ENCODE data around the gene SRSF3. TPM values are rescaled to one million over a fixed set of nuclear protein-coding genes. Genes with fewer than 3 reads are reported as not detected.
"Not testable (repeated sequence)": the region's sequence is repeated elsewhere in the genome, so short reads cannot be mapped to it uniquely, and the experiment has no call there.

Gene SRSF3
- total and polyA plus RNA-seq, 4 donors: 160 to 197 (median 191) TPM

GRCh38 chr6:36571122-36572043 is 22.8 kb upstream of the SRSF3 start:
- DNase-seq: peak in 1 of 2 donors; percentile 9
- no peak overlapping the region for H3K4me3 ChIP-seq (ENCODE audit: low read length in 2 of 2)
- intact Hi-C loops (cut with DNase I): no loop called here

GRCh38 chr6:36572353-36573311 is 21.5 kb upstream of the SRSF3 start:
- ATAC-seq (ENCODE audit: low FRiP score); H3K9me3 ChIP-seq (ENCODE audit: control insufficient read depth, low read length); H3K4me1 ChIP-seq (ENCODE audit: control insufficient read depth in 1 of 2, insufficient read depth in 2 of 2, low read length in 2 of 2); intact Hi-C loops (cut with DNase I); H3K36me3 ChIP-seq (ENCODE audit: control insufficient read depth in 1 of 2, insufficient read depth in 2 of 2, low read length in 1 of 2); H3K27me3 ChIP-seq (ENCODE audit: control insufficient read depth in 1 of 2, insufficient read depth in 2 of 2, low read length in 1 of 2); H3K27ac ChIP-seq (ENCODE audit: low read depth in 1 of 2, low read length in 2 of 2); H3K4me3 ChIP-seq (ENCODE audit: low read length in 2 of 2): not testable (repeated sequence)
- WGBS, 2 donors: 95 to 97% methylated on average over 12 of the region's 12 CpGs
- peak in 1 of 2 donors; percentile 12 for DNase-seq

More at GRCh38 chr6:36571122-36572043, 22.8 kb upstream of the SRSF3 start:
- no peaks in the 10 kb centered on the region for H3K9me3 ChIP-seq (ENCODE audit: control insufficient read depth, low read length)
- WGBS, 2 donors: 91 to 92% methylated on average over 4 of the region's 4 CpGs
- no peaks in the 10 kb centered on the region for H3K36me3 ChIP-seq (ENCODE audit: control insufficient read depth in 1 of 2, insufficient read depth in 2 of 2, low read length in 1 of 2)
- no peaks in the 10 kb centered on the region for H3K4me1 ChIP-seq (ENCODE audit: control insufficient read depth in 1 of 2, insufficient read depth in 2 of 2, low read length in 2 of 2)
- H3K27me3 ChIP-seq (ENCODE audit: control insufficient read depth in 1 of 2, insufficient read depth in 2 of 2, low read length in 1 of 2): no peaks in the 10 kb centered on the region
- ATAC-seq (ENCODE audit: low FRiP score): no peak
- H3K27ac ChIP-seq (ENCODE audit: low read depth in 1 of 2, low read length in 2 of 2): no peak overlapping the region

- Histone ChIP-seq H3K27ac (ENCODE audit: low read depth in 1 of 2, low read length in 2 of 2) (no peak overlapping the region), H3K36me3 (ENCODE audit: control insufficient read depth in 1 of 2, insufficient read depth in 2 of 2, low read length in 1 of 2) (no peaks in the 10 kb centered on the region), H3K4me1 (ENCODE audit: control insufficient read depth in 1 of 2, insufficient read depth in 2 of 2, low read length in 2 of 2) (no peaks in the 10 kb centered on the region), H3K9me3 (ENCODE audit: control insufficient read depth, low read length) (no peaks in the 10 kb centered on the region), H3K27me3 (ENCODE audit: control insufficient read depth in 1 of 2, insufficient read depth in 2 of 2, low read length in 1 of 2) (no peaks in the 10 kb centered on the region), H3K4me3 (ENCODE audit: low read length in 2 of 2) (no peak overlapping the region)
- intact Hi-C loops (cut with DNase I): no loop called here
- no peak for ATAC-seq (ENCODE audit: low FRiP score)
- DNase-seq: no peak
These were observed 19.5 kb upstream of the SRSF3 start for GRCh38 chr6:36574679-36575078.

GRCh38 chr6:36576578-36576977 is 17.6 kb upstream of the SRSF3 start:
- 97 to 98% methylated on average over 7 of the region's 7 CpGs for WGBS, 2 donors
- H3K9me3 ChIP-seq (ENCODE audit: control insufficient read depth, low read length): no peaks in the 10 kb centered on the region
- intact Hi-C loops (cut with DNase I): no loop called here
- DNase-seq: no peak
- H3K4me3 ChIP-seq (ENCODE audit: low read length in 2 of 2): no peak overlapping the region
- ATAC-seq (ENCODE audit: low FRiP score): no peak
- no peaks in the 10 kb centered on the region for H3K4me1 ChIP-seq (ENCODE audit: control insufficient read depth in 1 of 2, insufficient read depth in 2 of 2, low read length in 2 of 2)
- no peaks in the 10 kb centered on the region for H3K27me3 ChIP-seq (ENCODE audit: control insufficient read depth in 1 of 2, insufficient read depth in 2 of 2, low read length in 1 of 2)
- no peaks in the 10 kb centered on the region for H3K36me3 ChIP-seq (ENCODE audit: control insufficient read depth in 1 of 2, insufficient read depth in 2 of 2, low read length in 1 of 2)
- no peak overlapping the region for H3K27ac ChIP-seq (ENCODE audit: low read depth in 1 of 2, low read length in 2 of 2)

- no peak overlapping the region for H3K4me3 ChIP-seq (ENCODE audit: low read length in 2 of 2)
- ATAC-seq (ENCODE audit: low FRiP score) (peak; percentile 22), DNase-seq (no peak)
- H3K4me1 ChIP-seq (ENCODE audit: control insufficient read depth in 1 of 2, insufficient read depth in 2 of 2, low read length in 2 of 2): no peaks in the 10 kb centered on the region
- H3K9me3 ChIP-seq (ENCODE audit: control insufficient read depth, low read length): no peaks in the 10 kb centered on the region
- no peaks in the 10 kb centered on the region for H3K36me3 ChIP-seq (ENCODE audit: control insufficient read depth in 1 of 2, insufficient read depth in 2 of 2, low read length in 1 of 2)
- H3K27ac ChIP-seq (ENCODE audit: low read depth in 1 of 2, low read length in 2 of 2): no peak overlapping the region
- intact Hi-C loops (cut with DNase I): no loop called here
- 20 to 27% methylated on average over 2 of the region's 2 CpGs for WGBS, 2 donors
- H3K27me3 ChIP-seq (ENCODE audit: control insufficient read depth in 1 of 2, insufficient read depth in 2 of 2, low read length in 1 of 2): no peaks in the 10 kb centered on the region
These were observed 16.9 kb upstream of the SRSF3 start for GRCh38 chr6:36577301-36577700.

- intact Hi-C loops (cut with DNase I): no loop called here
- ATAC-seq (ENCODE audit: low FRiP score): no peak
- no peaks in the 10 kb centered on the region for H3K4me1 ChIP-seq (ENCODE audit: control insufficient read depth in 1 of 2, insufficient read depth in 2 of 2, low read length in 2 of 2)
- H3K27me3 ChIP-seq (ENCODE audit: control insufficient read depth in 1 of 2, insufficient read depth in 2 of 2, low read length in 1 of 2): no peaks in the 10 kb centered on the region
- H3K36me3 ChIP-seq (ENCODE audit: control insufficient read depth in 1 of 2, insufficient read depth in 2 of 2, low read length in 1 of 2): no peaks in the 10 kb centered on the region
- no peak overlapping the region for H3K4me3 ChIP-seq (ENCODE audit: low read length in 2 of 2)
- no peak overlapping the region for H3K27ac ChIP-seq (ENCODE audit: low read depth in 1 of 2, low read length in 2 of 2)
- no peaks in the 10 kb centered on the region for H3K9me3 ChIP-seq (ENCODE audit: control insufficient read depth, low read length)
- 96 to 99% methylated on average over 5 of the region's 5 CpGs for WGBS, 2 donors
- DNase-seq: no peak
These were observed 16.1 kb upstream of the SRSF3 start for GRCh38 chr6:36578030-36578429.

- 94 to 96% methylated on average over 4 of the region's 4 CpGs for WGBS, 2 donors
These were observed 15.7 kb upstream of the SRSF3 start for GRCh38 chr6:36578431-36578830.

GRCh38 chr6:36580184-36580526 is 14.0 kb upstream of the SRSF3 start:
- WGBS, 2 donors: 83% methylated on average over 8 of the region's 8 CpGs
- Histone ChIP-seq H3K4me1 (ENCODE audit: control insufficient read depth in 1 of 2, insufficient read depth in 2 of 2, low read length in 2 of 2) (no peaks in the 10 kb centered on the region), H3K36me3 (ENCODE audit: control insufficient read depth in 1 of 2, insufficient read depth in 2 of 2, low read length in 1 of 2) (no peaks in the 10 kb centered on the region), H3K27ac (ENCODE audit: low read depth in 1 of 2, low read length in 2 of 2) (no peak overlapping the region), H3K9me3 (ENCODE audit: control insufficient read depth, low read length) (no peaks in the 10 kb centered on the region), H3K27me3 (ENCODE audit: control insufficient read depth in 1 of 2, insufficient read depth in 2 of 2, low read length in 1 of 2) (no peaks in the 10 kb centered on the region), H3K4me3 (ENCODE audit: low read length in 2 of 2) (no peak overlapping the region)
- no peak for ATAC-seq (ENCODE audit: low FRiP score)
- intact Hi-C loops (cut with DNase I): no loop called here
- no peak for DNase-seq

More at GRCh38 chr6:36578431-36578830, 15.7 kb upstream of the SRSF3 start:
- Histone ChIP-seq H3K27ac (ENCODE audit: low read depth in 1 of 2, low read length in 2 of 2) (no peak overlapping the region), H3K4me1 (ENCODE audit: control insufficient read depth in 1 of 2, insufficient read depth in 2 of 2, low read length in 2 of 2) (no peaks in the 10 kb centered on the region), H3K4me3 (ENCODE audit: low read length in 2 of 2) (no peak overlapping the region), H3K36me3 (ENCODE audit: control insufficient read depth in 1 of 2, insufficient read depth in 2 of 2, low read length in 1 of 2) (no peaks in the 10 kb centered on the region), H3K27me3 (ENCODE audit: control insufficient read depth in 1 of 2, insufficient read depth in 2 of 2, low read length in 1 of 2) (no peaks in the 10 kb centered on the region), H3K9me3 (ENCODE audit: control insufficient read depth, low read length) (no peaks in the 10 kb centered on the region)
- ATAC-seq (ENCODE audit: low FRiP score): no peak
- no peak for DNase-seq
- intact Hi-C loops (cut with DNase I): no loop called here

Data from aorta (tissue), 5 donors.